Measurements from ENCODE around the gene SAMD4B. TPM values are rescaled to one million over a fixed set of nuclear protein-coding genes. Genes with fewer than 3 reads are reported as not detected.
A peak's percentile ranks its signal among the peaks of the same experiment; 100 is the strongest.

Gene SAMD4B
- total RNA-seq, 2 experiments from 2014 or later, result 65.0 to 66.9 TPM

GRCh38 chr19:39411081-39411831, 69.0 kb downstream of the SAMD4B start:
- H3K4me3 Mint-ChIP-seq, result peak overlapping the region; percentile 95
- peaks cover 73% of the 10 kb centered on the region for H3K36me3 Mint-ChIP-seq (ENCODE audit: low read depth)
- no peak for ATAC-seq (ENCODE audit: poor library complexity)
- H3K27me3 Mint-ChIP-seq, result peaks cover 12% of the 10 kb centered on the region
- Histone ChIP-seq H3K4me1 (ENCODE audit: insufficient read depth, low read length) (peaks cover 74% of the 10 kb centered on the region), H3K36me3 (ENCODE audit: insufficient read depth, low read length) (peaks cover 29% of the 10 kb centered on the region), H3K4me3 (ENCODE audit: low read length) (peak overlapping the region; percentile 100), H3K27me3 (ENCODE audit: control insufficient read depth in 1 of 2, insufficient read depth in 2 of 2, low read length in 2 of 2) (no peaks in the 10 kb centered on the region), H3K9me3 (ENCODE audit: control insufficient read depth in 1 of 2, insufficient read depth in 1 of 2, low read length in 2 of 2) (no peaks in the 10 kb centered on the region), H3K27ac (ENCODE audit: low read depth in 1 of 2, low read length in 2 of 2) (peak overlapping the region; percentile 100)
- peak in 5 of 14 experiments; percentile 16 to 73 (median 42) for DNase-seq
- intact Hi-C loops (cut with DNase I, micrococcal nuclease), result loop anchor here (1.0 to 10.0 kb wide), 3 partner anchors 14 to 289 kb away; partner anchors contain the start of gene PAK4 (in 1 of the 2)
- no peak for TF ChIP-seq CTCF (IDR thresholded peaks at IDR 0.05)
- no peaks in the 10 kb centered on the region for H3K9me3 Mint-ChIP-seq
- H3K27ac Mint-ChIP-seq, result peak overlapping the region; percentile 98
- POLR2A ChIA-PET, result interaction anchor here (1.1 to 2.6 kb wide), 13 partner anchors 9 to 435 kb away, joined by 3 to 119 read pairs (median 6); partner anchors contain the start of genes FBL, MED29, PAF1 and RPS16
- CTCF ChIA-PET, result interaction anchor here (1.0 to 2.5 kb wide), 15 partner anchors 7 to 129 kb away, joined by 3 to 102 read pairs (median 8); partner anchors contain the start of genes EID2B, MED29, PAF1 and RPS16
- peaks cover 44% of the 10 kb centered on the region for H3K4me1 Mint-ChIP-seq (ENCODE audit: low read depth)

- ATAC-seq (ENCODE audit: poor library complexity) (peak; percentile 48), DNase-seq (peak; percentile 86 to 95 (median 92))
- Histone ChIP-seq H3K36me3 (ENCODE audit: insufficient read depth, low read length) (peaks cover 29% of the 10 kb centered on the region), H3K4me1 (ENCODE audit: insufficient read depth, low read length) (peaks cover 72% of the 10 kb centered on the region), H3K27ac (ENCODE audit: low read depth in 1 of 2, low read length in 2 of 2) (peak overlapping the region; percentile 100), H3K9me3 (ENCODE audit: control insufficient read depth in 1 of 2, insufficient read depth in 1 of 2, low read length in 2 of 2) (no peaks in the 10 kb centered on the region), H3K27me3 (ENCODE audit: control insufficient read depth in 1 of 2, insufficient read depth in 2 of 2, low read length in 2 of 2) (no peaks in the 10 kb centered on the region), H3K4me3 (ENCODE audit: low read length) (peak overlapping the region; percentile 100)
- Mint-ChIP-seq H3K27me3 (peaks cover 12% of the 10 kb centered on the region), H3K9me3 (no peaks in the 10 kb centered on the region), H3K27ac (peak overlapping the region; percentile 98), H3K4me1 (ENCODE audit: low read depth) (peaks cover 41% of the 10 kb centered on the region), H3K4me3 (peak overlapping the region; percentile 95), H3K36me3 (ENCODE audit: low read depth) (peaks cover 68% of the 10 kb centered on the region)
- ChIA-PET POLR2A (interaction anchor here (1.1 to 2.6 kb wide), 13 partner anchors 10 to 434 kb away, joined by 3 to 119 read pairs (median 6); partner anchors contain the start of genes FBL, MED29, PAF1 and RPS16), CTCF (interaction anchor here (0.9 to 2.5 kb wide), 17 partner anchors 8 to 129 kb away, joined by 3 to 102 read pairs (median 7); partner anchors contain the start of genes EID2B, MED29, PAF1 and RPS16)
- peak; percentile 92 for TF ChIP-seq CTCF (IDR thresholded peaks at IDR 0.05)
- intact Hi-C loops (cut with DNase I, micrococcal nuclease), result loop anchor here (1.0 to 10.0 kb wide), 10 partner anchors 10 to 289 kb away; partner anchors contain the start of genes MED29 (in 1 of the 2), PAF1 (in 1 of the 2), PAK4 (in 1 of the 2) and RPS16 (in 1 of the 2)
These were observed 69.5 kb downstream of the SAMD4B start for GRCh38 chr19:39411832-39412099.

GRCh38 chr19:39412100-39412866, 70.1 kb downstream of the SAMD4B start, which contains the start of gene PLEKHG2:
PLEKHG2 (plus strand) TSS chr19:39412669; CDS start chr19:39414087, 1,418 bp downstream.
- Mint-ChIP-seq H3K4me3 (peak within 1 kb of the TSS; percentile 95), H3K27me3 (peaks cover 12% of the 10 kb centered on the region), H3K4me1 (ENCODE audit: low read depth) (peaks cover 41% of the 10 kb centered on the region), H3K9me3 (no peaks in the 10 kb centered on the region), H3K27ac (peak within 1 kb of the TSS; percentile 98), H3K36me3 (ENCODE audit: low read depth) (peaks cover 67% of the 10 kb centered on the region)
- ChIA-PET POLR2A (interaction anchor here (1.0 to 2.6 kb wide), 16 partner anchors 8 to 434 kb away, joined by 3 to 119 read pairs (median 6); partner anchors contain the start of genes FBL, MED29, PAF1 and RPS16), CTCF (interaction anchor here (0.9 to 2.5 kb wide), 17 partner anchors 8 to 128 kb away, joined by 3 to 102 read pairs (median 7); partner anchors contain the start of genes EID2B, MED29, PAF1 and RPS16)
- DNase-seq (peak; percentile 94 to 100 (median 97)), ATAC-seq (ENCODE audit: poor library complexity) (peak; percentile 61)
- Histone ChIP-seq H3K9me3 (ENCODE audit: control insufficient read depth in 1 of 2, insufficient read depth in 1 of 2, low read length in 2 of 2) (no peaks in the 10 kb centered on the region), H3K27ac (ENCODE audit: low read depth in 1 of 2, low read length in 2 of 2) (peak within 1 kb of the TSS; percentile 100), H3K4me3 (ENCODE audit: low read length) (peak within 1 kb of the TSS; percentile 100), H3K27me3 (ENCODE audit: control insufficient read depth in 1 of 2, insufficient read depth in 2 of 2, low read length in 2 of 2) (no peaks in the 10 kb centered on the region), H3K36me3 (ENCODE audit: insufficient read depth, low read length) (peaks cover 24% of the 10 kb centered on the region), H3K4me1 (ENCODE audit: insufficient read depth, low read length) (peaks cover 72% of the 10 kb centered on the region)
- intact Hi-C loops (cut with DNase I, micrococcal nuclease), result loop anchor here (1.0 to 10.0 kb wide), 10 partner anchors 11 to 290 kb away; partner anchors contain the start of genes MED29 (in 1 of the 2), PAF1 (in 1 of the 2), PAK4 (in 1 of the 2) and RPS16 (in 1 of the 2)
- TF ChIP-seq CTCF (IDR thresholded peaks at IDR 0.05), result peak; percentile 80
